Activated CD8-positive, alpha-beta T cell treated with anti-CD3 and anti-CD28 coated beads for 36 hours (primary cell): ENCODE measurements around the gene XPO4. TPM values are rescaled to one million over a fixed set of nuclear protein-coding genes. Genes with fewer than 3 reads are reported as not detected.

ENCODE experiments used
- ATAC-seq: fragments of 200-7000 bp; cut with Tn5 transposase; one replicate; pipeline ENCODE4 v1.10.0; 2021; ENCODE audit warnings: mild to moderate bottlenecking, moderate library complexity
- CTCF ChIA-PET: fragments of 350-600 bp; sonication (Branson Sonifier 250); formaldehyde crosslinking; loops from one replicate; lab custom pipeline; 2021; ENCODE audit warnings: antibody characterized with exemption; lab: Charles Lee
- POLR2A ChIA-PET: fragments of 350-600 bp; sonication (Branson Sonifier 250); formaldehyde crosslinking; loops from one replicate; lab custom pipeline; 2021; ENCODE audit warnings: antibody characterized with exemption; lab: Charles Lee
- DNase-seq: peaks from one replicate; pipeline ENCODE4 v3.0.0-alpha.2; 2020
- H3K27ac Mint-ChIP-seq: one replicate; pipeline ENCODE4 v1.8.0; 2021; ENCODE audit warnings: mild to moderate bottlenecking, mixed read lengths
- H3K27me3 Mint-ChIP-seq: one replicate; pipeline ENCODE4 v1.8.0; 2021; ENCODE audit warnings: mixed read lengths
- H3K36me3 Mint-ChIP-seq: one replicate; pipeline ENCODE4 v1.8.0; 2021; ENCODE audit warnings: low read depth, mixed read lengths
- H3K4me1 Mint-ChIP-seq: one replicate; pipeline ENCODE4 v1.8.0; 2021; ENCODE audit warnings: low read depth, mixed read lengths
- H3K4me3 Mint-ChIP-seq: one replicate; pipeline ENCODE4 v1.8.0; 2021; ENCODE audit warnings: mild to moderate bottlenecking, moderate library complexity, mixed read lengths
- H3K9me3 Mint-ChIP-seq: one replicate; pipeline ENCODE4 v1.8.0; 2021; ENCODE audit warnings: mixed read lengths
- intact Hi-C: fragments of 100-400 bp; cut with micrococcal nuclease; formaldehyde crosslinking; loops from one replicate; pipeline ENCODE4 v1.10.0; 2022
- total RNA-seq, 2 experiments: library from RNA; stranded (reverse); gene quantifications; one replicate each; pipeline ENCODE4 v1.2.3, GENCODE V29; 2021
- TF ChIP-seq, protein P1 (sequence below): fragments of 200-600 bp; IDR thresholded peaks from one replicate; pipeline ENCODE4 v1.8.0; 2022; ENCODE audit warnings: antibody characterized with exemption, mild to moderate bottlenecking

XPO4 gene
- total RNA-seq, 2 experiments from 2014 or later, result 26.6 to 28.0 TPM

GRCh38 chr13:20848944-20849343, 53.6 kb downstream of the XPO4 start:
- POLR2A ChIA-PET, result interaction anchor here (0.6 kb wide), 1 partner anchor 30 kb away, joined by 3 read pairs; no protein-coding TSS in a partner anchor
- no peak overlapping the region for H3K27ac Mint-ChIP-seq
- H3K9me3 Mint-ChIP-seq, result no peaks in the 10 kb centered on the region
- H3K27me3 Mint-ChIP-seq, result no peaks in the 10 kb centered on the region
- intact Hi-C loops, result no loop called here
- ATAC-seq, result no peak
- no peak overlapping the region for H3K4me3 Mint-ChIP-seq
- DNase-seq, result no peak
- H3K36me3 Mint-ChIP-seq, result peaks cover 4% of the 10 kb centered on the region
- TF ChIP-seq, protein P1, sequence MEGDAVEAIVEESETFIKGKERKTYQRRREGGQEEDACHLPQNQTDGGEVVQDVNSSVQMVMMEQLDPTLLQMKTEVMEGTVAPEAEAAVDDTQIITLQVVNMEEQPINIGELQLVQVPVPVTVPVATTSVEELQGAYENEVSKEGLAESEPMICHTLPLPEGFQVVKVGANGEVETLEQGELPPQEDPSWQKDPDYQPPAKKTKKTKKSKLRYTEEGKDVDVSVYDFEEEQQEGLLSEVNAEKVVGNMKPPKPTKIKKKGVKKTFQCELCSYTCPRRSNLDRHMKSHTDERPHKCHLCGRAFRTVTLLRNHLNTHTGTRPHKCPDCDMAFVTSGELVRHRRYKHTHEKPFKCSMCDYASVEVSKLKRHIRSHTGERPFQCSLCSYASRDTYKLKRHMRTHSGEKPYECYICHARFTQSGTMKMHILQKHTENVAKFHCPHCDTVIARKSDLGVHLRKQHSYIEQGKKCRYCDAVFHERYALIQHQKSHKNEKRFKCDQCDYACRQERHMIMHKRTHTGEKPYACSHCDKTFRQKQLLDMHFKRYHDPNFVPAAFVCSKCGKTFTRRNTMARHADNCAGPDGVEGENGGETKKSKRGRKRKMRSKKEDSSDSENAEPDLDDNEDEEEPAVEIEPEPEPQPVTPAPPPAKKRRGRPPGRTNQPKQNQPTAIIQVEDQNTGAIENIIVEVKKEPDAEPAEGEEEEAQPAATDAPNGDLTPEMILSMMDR, result no peak
- H3K4me1 Mint-ChIP-seq, result no peaks in the 10 kb centered on the region
- CTCF ChIA-PET, result interaction anchor here (0.9 to 1.6 kb wide), 5 partner anchors 8 to 95 kb away, joined by 3 to 9 read pairs (median 3); no protein-coding TSS in a partner anchor

DNA sequence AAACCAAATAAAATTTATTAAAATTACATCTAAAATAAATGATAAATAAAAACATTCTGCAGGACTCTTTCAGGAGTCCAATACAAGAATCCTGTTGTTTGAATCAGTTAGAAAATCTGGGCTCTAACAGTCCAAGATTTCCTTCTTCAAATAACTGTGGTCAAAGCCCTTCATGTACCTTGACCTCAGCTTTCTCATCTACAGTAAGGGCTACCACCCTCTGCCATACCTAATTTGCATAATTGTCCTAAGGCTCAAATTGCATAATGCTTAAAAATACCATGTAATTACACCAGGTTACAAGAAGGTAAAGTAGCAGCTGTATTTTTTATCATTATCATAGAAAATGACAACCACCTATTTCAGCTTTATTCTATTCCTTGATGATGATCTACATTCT, 54.3 kb downstream of the XPO4 start:
- POLR2A ChIA-PET, result interaction anchor here (0.6 kb wide), 1 partner anchor 32 kb away, joined by 3 read pairs; no protein-coding TSS in a partner anchor
- no peaks in the 10 kb centered on the region for H3K9me3 Mint-ChIP-seq

DNA sequence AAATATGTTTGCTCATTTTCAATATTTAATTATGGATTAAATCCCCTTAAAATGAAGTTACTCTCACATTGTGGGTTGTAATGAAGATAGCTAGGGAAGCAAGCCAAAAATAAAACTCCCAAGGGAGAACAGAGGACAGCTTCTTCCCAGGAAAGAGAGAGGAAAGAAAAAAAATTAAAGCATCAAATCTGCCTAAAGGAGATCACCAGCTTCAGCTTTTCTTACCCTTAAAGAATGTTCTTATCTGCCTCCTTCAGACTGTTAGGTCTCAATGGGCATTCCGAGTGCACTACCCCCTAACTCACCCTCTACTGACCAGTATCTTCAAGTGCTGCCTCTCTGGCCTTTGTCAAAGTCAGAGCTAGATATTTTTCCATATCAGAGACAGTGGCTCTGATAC, 55.2 kb downstream of the XPO4 start:
- TF ChIP-seq, protein P1, result no peak
- H3K27ac Mint-ChIP-seq, result no peak overlapping the region
- DNase-seq, result no peak
- ChIA-PET CTCF (interaction anchor here (0.7 to 3.6 kb wide), 3 partner anchors 19 to 78 kb away, joined by 3 to 16 read pairs (median 4); no protein-coding TSS in a partner anchor), POLR2A (interaction anchor here (1.4 kb wide), 1 partner anchor 44 kb away, joined by 5 read pairs; no protein-coding TSS in a partner anchor)
- H3K36me3 Mint-ChIP-seq, result peaks cover 7% of the 10 kb centered on the region
- no peaks in the 10 kb centered on the region for H3K27me3 Mint-ChIP-seq
- H3K4me1 Mint-ChIP-seq, result no peaks in the 10 kb centered on the region
- H3K4me3 Mint-ChIP-seq, result no peak overlapping the region
- intact Hi-C loops, result no loop called here
- no peak for ATAC-seq
- no peaks in the 10 kb centered on the region for H3K9me3 Mint-ChIP-seq

More for the DNA sequence above, 54.3 kb downstream of the XPO4 start:
- no peaks in the 10 kb centered on the region for H3K27me3 Mint-ChIP-seq
- H3K27ac Mint-ChIP-seq, result no peak overlapping the region
- H3K4me1 Mint-ChIP-seq, result no peaks in the 10 kb centered on the region
- intact Hi-C loops, result no loop called here
- CTCF ChIA-PET, result interaction anchor here (0.9 to 1.6 kb wide), 4 partner anchors 19 to 95 kb away, joined by 3 to 9 read pairs (median 4); no protein-coding TSS in a partner anchor
- TF ChIP-seq, protein P1, result no peak
- ATAC-seq (no peak), DNase-seq (no peak)
- peaks cover 4% of the 10 kb centered on the region for H3K36me3 Mint-ChIP-seq
- H3K4me3 Mint-ChIP-seq, result no peak overlapping the region

- Mint-ChIP-seq H3K9me3 (no peaks in the 10 kb centered on the region), H3K4me3 (no peak overlapping the region), H3K4me1 (no peaks in the 10 kb centered on the region), H3K27ac (no peak overlapping the region), H3K36me3 (peaks cover 12% of the 10 kb centered on the region), H3K27me3 (no peaks in the 10 kb centered on the region)
- TF ChIP-seq, protein P1, result no peak
- intact Hi-C loops, result no loop called here
- ChIA-PET CTCF (no interaction called here), POLR2A (no interaction called here)
- DNase-seq (no peak), ATAC-seq (no peak)
These were observed 59.4 kb downstream of the XPO4 start for GRCh38 chr13:20843166-20843565.

GRCh38 chr13:20840568-20840967, 62.0 kb downstream of the XPO4 start:
- ATAC-seq (no peak), DNase-seq (no peak)
- H3K27ac Mint-ChIP-seq, result no peak overlapping the region
- TF ChIP-seq, protein P1, result no peak
- peaks cover 29% of the 10 kb centered on the region for H3K36me3 Mint-ChIP-seq
- ChIA-PET POLR2A (no interaction called here), CTCF (interaction anchor here (0.9 to 2.8 kb wide), 5 partner anchors 8 to 33 kb away, joined by 3 to 22 read pairs (median 4); no protein-coding TSS in a partner anchor)
- no peaks in the 10 kb centered on the region for H3K4me1 Mint-ChIP-seq
- H3K27me3 Mint-ChIP-seq, result no peaks in the 10 kb centered on the region
- intact Hi-C loops, result no loop called here
- no peaks in the 10 kb centered on the region for H3K9me3 Mint-ChIP-seq
- no peak overlapping the region for H3K4me3 Mint-ChIP-seq
